B cell (primary cell): ENCODE data around the gene HSD17B14. TPM values are rescaled to one million over a fixed set of nuclear protein-coding genes. Genes with fewer than 3 reads are reported as not detected.

Experiments used
- ATAC-seq: fragments of 200-7000 bp; cut with Tn5 transposase; one replicate; pipeline ENCODE4 v1.10.0; 2021; ENCODE audit warnings: low read depth, mild to moderate bottlenecking, moderate number of reproducible peaks, moderate library complexity
- CTCF ChIA-PET: fragments of 350-600 bp; sonication (Branson Sonifier 250); formaldehyde crosslinking; loops from one replicate; lab custom pipeline; 2021; ENCODE audit warnings: antibody characterized with exemption, inconsistent platforms; lab: Charles Lee
- POLR2A ChIA-PET: fragments of 350-600 bp; sonication (Branson Sonifier 250); formaldehyde crosslinking; loops from one replicate; lab custom pipeline; 2021; ENCODE audit warnings: antibody characterized with exemption; lab: Charles Lee
- DNase-seq: peaks from one replicate; pipeline ENCODE4 v3.0.0; 2013
- H2AFZ ChIP-seq: 2 replicates; pipeline ENCODE4 v1.6.1; 2012; ENCODE audit warnings: mild to moderate bottlenecking, low read depth, low read length; ENCODE audit not compliant: insufficient read depth, poor library complexity, severe bottlenecking
- H3K27ac ChIP-seq, 2 donors: 1 replicate in 1 of 2; 2 replicates in 1 of 2; pipeline ENCODE4 v1.5.1; 2012 to 2013; ENCODE audit warnings: low read length in 2 of 2, mild to moderate bottlenecking in 2 of 2, moderate library complexity in 1 of 2
- H3K27me3 ChIP-seq, 4 experiments: fragments of 200-600 bp in 1 of 4; sonication (generic) in 1 of 4; replicated peaks in 1 of 4; 1 replicate in 2 of 4; 2 replicates in 2 of 4; pipeline versions ENCODE4 v1.6.1 to v1.7.0; 2013 to 2016; ENCODE audit warnings: low read length in 3 of 4, mild to moderate bottlenecking in 2 of 4, mixed read lengths in 1 of 4, moderate library complexity in 1 of 4; ENCODE audit not compliant: insufficient read depth in 4 of 4, control insufficient read depth in 3 of 4; ENCODE audit errors: control extremely low read depth in 1 of 4
- H3K36me3 ChIP-seq, 2 experiments: replicated peaks in 1 of 2; 1 replicate in 1 of 2; 2 replicates in 1 of 2; pipeline versions ENCODE4 v1.6.1 to v1.7.1; 2013; ENCODE audit warnings: low read length in 1 of 2; ENCODE audit not compliant: insufficient read depth in 2 of 2, control insufficient read depth in 1 of 2; ENCODE audit errors: control extremely low read depth in 1 of 2, extremely low read depth in 1 of 2
- H3K4me1 ChIP-seq, 2 donors: fragments of 200-600 bp in 1 of 2; sonication (generic) in 1 of 2; 1 replicate in 1 of 2; 2 replicates in 1 of 2; pipeline versions ENCODE4 v1.5.1 to v1.6.1; 2013 to 2017; ENCODE audit warnings: low read length in 2 of 2; ENCODE audit not compliant: control insufficient read depth in 2 of 2, insufficient read depth in 2 of 2
- H3K4me2 ChIP-seq: replicated peaks from 2 replicates; pipeline ENCODE3; 2012; ENCODE audit warnings: mild to moderate bottlenecking, low read depth, low read length; ENCODE audit not compliant: poor library complexity, severe bottlenecking
- H3K4me3 ChIP-seq, 5 experiments: fragments of 200-600 bp in 1 of 5; sonication (generic) in 1 of 5; 1 replicate in 3 of 5; 2 replicates in 2 of 5; pipeline versions ENCODE4 v1.5.1 to v1.7.0; 2011 to 2016; ENCODE audit warnings: low read length in 4 of 5, mild to moderate bottlenecking in 4 of 5, low read depth in 2 of 5, control low read depth in 1 of 5, moderate library complexity in 1 of 5; ENCODE audit not compliant: insufficient read depth in 1 of 5; ENCODE audit errors: control extremely low read depth in 1 of 5, extremely low read depth in 1 of 5
- H3K79me2 ChIP-seq: fragments of 200-600 bp; sonication (generic); one replicate; pipeline ENCODE4 v1.6.0; 2016; ENCODE audit warnings: low read length; ENCODE audit not compliant: control insufficient read depth, insufficient read depth
- H3K9ac ChIP-seq: fragments of 200-600 bp; sonication (generic); 2 replicates; pipeline ENCODE4 v1.6.1; 2017; ENCODE audit warnings: mild to moderate bottlenecking, low read length, moderate library complexity
- H3K9me3 ChIP-seq, 3 donors: one replicate each; pipeline versions ENCODE4 v1.6.1 to v1.7.1; 2013; ENCODE audit warnings: low read length in 2 of 3; ENCODE audit not compliant: control insufficient read depth in 2 of 3, insufficient read depth in 1 of 3; ENCODE audit errors: control extremely low read depth in 1 of 3
- H4K20me1 ChIP-seq: 2 replicates; pipeline ENCODE4 v1.6.0; 2012; ENCODE audit warnings: mild to moderate bottlenecking, low read length; ENCODE audit not compliant: insufficient read depth, control insufficient read depth, poor library complexity, severe bottlenecking
- H3K27ac Mint-ChIP-seq: one replicate; pipeline ENCODE4 v1.8.0; 2021; ENCODE audit warnings: mixed read lengths
- H3K27me3 Mint-ChIP-seq: one replicate; pipeline ENCODE4 v1.8.0; 2021; ENCODE audit warnings: mixed read lengths
- H3K4me1 Mint-ChIP-seq: one replicate; pipeline ENCODE4 v1.8.0; 2021; ENCODE audit warnings: mixed read lengths
- H3K4me3 Mint-ChIP-seq: one replicate; pipeline ENCODE4 v1.8.0; 2021; ENCODE audit warnings: mixed read lengths
- H3K9me3 Mint-ChIP-seq: one replicate; pipeline ENCODE4 v1.8.0; 2022; ENCODE audit warnings: mixed read lengths; ENCODE audit not compliant: insufficient read depth
- EZH2 ChIP-seq: IDR thresholded peaks from 2 replicates; pipeline ENCODE4 v1.6.1; 2012; ENCODE audit warnings: borderline replicate concordance, low read depth, mild to moderate bottlenecking, moderate library complexity, low read length; ENCODE audit not compliant: insufficient read depth, poor library complexity, severe bottlenecking
- WGBS: methylation state at CpG from one replicate; pipeline ENCODE4 v1.1.5; 2013; ENCODE audit warnings: missing lambda C conversion rate; ENCODE audit not compliant: insufficient coverage; 5-methylcytosine and 5-hydroxymethylcytosine counted together
- intact Hi-C: fragments of 100-400 bp; cut with micrococcal nuclease; formaldehyde crosslinking; loops from one replicate; pipeline ENCODE4 v1.10.0; 2022
- polyA plus RNA-seq: library from polyadenylated mRNA; depleted of rRNA; stranded (reverse); fragments of >200 nt; gene quantifications from 2 replicates; pipeline ENCODE4 v1.2.3, GENCODE V29; 2012
- total RNA-seq, 2 donors: library from RNA; stranded (reverse); fragments of 120-200 nt in 1 of 2; gene quantifications; 1 replicate in 1 of 2; 2 replicates in 1 of 2; pipeline versions ENCODE4 v1.2.3 to v1.2.4, GENCODE V29; 2013 to 2022
- TF ChIP-seq, protein P1 (sequence below): fragments of 200-600 bp; IDR thresholded peaks from one replicate; pipeline ENCODE4 v1.8.0; 2022; ENCODE audit warnings: antibody characterized with exemption, mild to moderate bottlenecking

Gene HSD17B14
- total and polyA plus RNA-seq, 2 donors (not counting 1 experiment from before 2014, with no cell fraction given): 2.5 to 2.9 TPM

DNA sequence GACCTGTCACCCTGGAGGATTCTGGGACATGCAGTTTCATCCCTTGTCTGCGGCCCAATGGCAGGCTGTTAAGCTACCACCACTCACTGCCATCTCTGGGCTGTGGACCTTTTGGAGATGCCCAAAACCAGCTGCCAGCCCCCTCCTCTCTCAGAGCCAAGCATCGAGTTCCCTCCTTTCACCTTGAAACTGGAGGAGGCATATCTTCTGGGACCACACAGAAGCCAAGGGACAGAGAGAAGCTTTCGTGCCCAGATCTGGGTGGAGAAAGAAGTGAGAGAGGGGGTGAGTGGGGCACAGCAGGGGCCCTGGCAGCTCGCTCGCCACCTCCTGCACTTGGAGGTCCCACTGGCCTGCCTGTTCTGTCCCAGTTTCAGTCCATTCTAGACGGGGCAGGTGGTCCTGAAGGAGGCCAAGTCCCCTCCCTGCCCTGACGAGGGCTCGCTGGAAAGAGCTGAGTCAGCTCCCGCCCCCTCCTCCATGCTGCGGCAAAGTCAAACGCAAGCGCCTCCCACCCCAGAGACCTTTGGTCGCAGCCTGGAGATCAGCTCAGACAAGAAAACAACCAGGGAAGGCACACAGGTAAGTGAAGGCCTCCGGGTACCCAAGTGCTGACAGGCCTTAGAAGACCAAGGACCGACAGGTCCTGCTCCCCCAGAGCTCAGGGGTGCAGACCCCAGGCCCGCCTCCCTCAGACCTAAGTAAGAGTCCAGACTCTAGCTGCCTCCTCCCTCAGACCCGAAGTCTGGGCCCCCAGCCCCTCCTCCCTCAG is 29.3 kb downstream of the HSD17B14 start:
- POLR2A ChIA-PET: interaction anchor here (0.6 to 1.5 kb wide), 2 partner anchors 11 to 62 kb away, joined by 5 read pairs; no protein-coding TSS in a partner anchor
- Mint-ChIP-seq H3K27me3 (no peaks in the 10 kb centered on the region), H3K4me1 (peaks cover 20% of the 10 kb centered on the region), H3K4me3 (no peak overlapping the region), H3K9me3 (no peaks in the 10 kb centered on the region), H3K27ac (no peak overlapping the region)
- ATAC-seq: no peak
- no peak for DNase-seq
- no peak overlapping the region for H2AFZ ChIP-seq
- H3K36me3 ChIP-seq: no peaks in the 10 kb centered on the region
- H4K20me1 ChIP-seq: peaks cover 6% of the 10 kb centered on the region
- H3K79me2 ChIP-seq: no peaks in the 10 kb centered on the region
- H3K9me3 ChIP-seq: peaks cover 0 to 9% (median 0%) of the 10 kb centered on the region in 3 donors
- TF ChIP-seq EZH2: no peak
- TF ChIP-seq, protein P1, sequence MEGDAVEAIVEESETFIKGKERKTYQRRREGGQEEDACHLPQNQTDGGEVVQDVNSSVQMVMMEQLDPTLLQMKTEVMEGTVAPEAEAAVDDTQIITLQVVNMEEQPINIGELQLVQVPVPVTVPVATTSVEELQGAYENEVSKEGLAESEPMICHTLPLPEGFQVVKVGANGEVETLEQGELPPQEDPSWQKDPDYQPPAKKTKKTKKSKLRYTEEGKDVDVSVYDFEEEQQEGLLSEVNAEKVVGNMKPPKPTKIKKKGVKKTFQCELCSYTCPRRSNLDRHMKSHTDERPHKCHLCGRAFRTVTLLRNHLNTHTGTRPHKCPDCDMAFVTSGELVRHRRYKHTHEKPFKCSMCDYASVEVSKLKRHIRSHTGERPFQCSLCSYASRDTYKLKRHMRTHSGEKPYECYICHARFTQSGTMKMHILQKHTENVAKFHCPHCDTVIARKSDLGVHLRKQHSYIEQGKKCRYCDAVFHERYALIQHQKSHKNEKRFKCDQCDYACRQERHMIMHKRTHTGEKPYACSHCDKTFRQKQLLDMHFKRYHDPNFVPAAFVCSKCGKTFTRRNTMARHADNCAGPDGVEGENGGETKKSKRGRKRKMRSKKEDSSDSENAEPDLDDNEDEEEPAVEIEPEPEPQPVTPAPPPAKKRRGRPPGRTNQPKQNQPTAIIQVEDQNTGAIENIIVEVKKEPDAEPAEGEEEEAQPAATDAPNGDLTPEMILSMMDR: no peak
- no peak overlapping the region for H3K27ac ChIP-seq
- H3K4me1 ChIP-seq: peaks cover 7 to 20% of the 10 kb centered on the region in 2 donors
- no peak overlapping the region for H3K9ac ChIP-seq
- H3K4me2 ChIP-seq: no peak overlapping the region
- intact Hi-C loops: no loop called here
- H3K27me3 ChIP-seq: no peaks in the 10 kb centered on the region
- CTCF ChIA-PET: interaction anchor here (0.8 to 9.4 kb wide), 5 partner anchors 13 to 164 kb away, joined by 3 to 85 read pairs (median 5); no protein-coding TSS in a partner anchor
- 92% methylated on average over 16 of the region's 17 CpGs for WGBS
- H3K4me3 ChIP-seq: no peak overlapping the region

DNA sequence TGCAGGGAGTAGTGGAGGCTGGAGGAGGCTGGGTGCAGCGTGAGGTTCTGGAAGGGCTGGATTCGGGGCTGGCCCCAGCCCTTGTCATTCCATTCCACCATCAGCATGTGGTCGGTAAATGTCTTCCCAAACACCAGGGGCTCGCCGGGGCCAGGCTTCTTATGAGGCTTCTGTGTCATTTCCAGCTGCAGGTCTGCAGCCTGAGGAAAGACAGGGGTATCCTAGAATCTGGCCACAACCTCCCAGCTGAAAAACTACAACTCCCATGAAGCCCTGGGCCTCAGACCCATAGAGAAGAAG is 29.8 kb downstream of the HSD17B14 start:
- H3K36me3 ChIP-seq: no peaks in the 10 kb centered on the region
- WGBS: 92% methylated on average over 5 of the region's 5 CpGs
- H4K20me1 ChIP-seq: peaks cover 6% of the 10 kb centered on the region
- Mint-ChIP-seq H3K27ac (no peak overlapping the region), H3K4me1 (peaks cover 19% of the 10 kb centered on the region), H3K27me3 (no peaks in the 10 kb centered on the region), H3K9me3 (no peaks in the 10 kb centered on the region), H3K4me3 (no peak overlapping the region)
- no peak overlapping the region for H2AFZ ChIP-seq
- H3K4me1 ChIP-seq: peaks cover 7 to 14% of the 10 kb centered on the region in 2 donors
- no peaks in the 10 kb centered on the region for H3K27me3 ChIP-seq
- ChIA-PET CTCF (interaction anchor here (0.8 to 9.4 kb wide), 4 partner anchors 13 to 36 kb away, joined by 3 to 85 read pairs (median 10); no protein-coding TSS in a partner anchor), POLR2A (interaction anchor here (0.6 to 1.5 kb wide), 2 partner anchors 10 to 63 kb away, joined by 5 read pairs; no protein-coding TSS in a partner anchor)
- no peak overlapping the region for H3K4me3 ChIP-seq
- H3K9me3 ChIP-seq: peaks cover 0 to 5% (median 0%) of the 10 kb centered on the region in 3 donors
- no peak overlapping the region for H3K27ac ChIP-seq
- no peak overlapping the region for H3K4me2 ChIP-seq
- TF ChIP-seq, protein P1: no peak
- TF ChIP-seq EZH2: no peak
- ATAC-seq (peak; percentile 39), DNase-seq (peak; percentile 66)
- H3K79me2 ChIP-seq: no peaks in the 10 kb centered on the region
- intact Hi-C loops: no loop called here
- H3K9ac ChIP-seq: no peak overlapping the region
